HG03558 (cell line): ENCODE measurements around the gene GPR17.

ENCODE experiments used
- ATAC-seq: cut with Tn5 transposase; IDR thresholded peaks from one replicate; pipeline ENCODE4 v1.9.1; 2021; ENCODE audit warnings: moderate number of reproducible peaks; ENCODE audit not compliant: unreplicated experiment; ENCODE audit errors: extremely low read depth

Gene GPR17

GRCh38 chr2:127680706-127681287 lies 34.8 kb downstream of the GPR17 start:
- no peak for ATAC-seq

- ATAC-seq: no peak
Observed at GRCh38 chr2:127681288-127681804, 35.4 kb downstream of the GPR17 start.

GRCh38 chr2:127681976-127682857 lies 36.3 kb downstream of the GPR17 start:
- no peak for ATAC-seq

DNA sequence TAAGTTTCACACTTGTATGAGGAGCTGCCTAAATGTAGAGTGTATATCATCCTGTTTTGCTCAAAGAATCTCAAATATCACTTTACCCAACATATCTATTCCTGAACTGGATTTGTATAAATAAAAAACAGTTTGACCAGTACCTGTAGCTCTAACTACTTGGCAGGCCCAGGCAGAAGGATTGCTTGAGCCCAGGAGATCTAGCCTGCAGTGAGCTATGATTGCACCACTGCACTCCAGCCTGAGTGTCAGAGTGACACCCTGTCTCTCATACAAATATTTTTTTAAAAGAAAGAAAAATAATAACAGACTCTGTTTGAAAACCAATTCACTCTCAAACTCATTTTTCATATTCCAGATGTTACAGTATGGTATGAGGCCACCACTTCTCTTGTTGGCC lies 37.1 kb downstream of the GPR17 start:
- no peak for ATAC-seq

GRCh38 chr2:127683757-127684156 lies 37.8 kb downstream of the GPR17 start:
- no peak for ATAC-seq

DNA sequence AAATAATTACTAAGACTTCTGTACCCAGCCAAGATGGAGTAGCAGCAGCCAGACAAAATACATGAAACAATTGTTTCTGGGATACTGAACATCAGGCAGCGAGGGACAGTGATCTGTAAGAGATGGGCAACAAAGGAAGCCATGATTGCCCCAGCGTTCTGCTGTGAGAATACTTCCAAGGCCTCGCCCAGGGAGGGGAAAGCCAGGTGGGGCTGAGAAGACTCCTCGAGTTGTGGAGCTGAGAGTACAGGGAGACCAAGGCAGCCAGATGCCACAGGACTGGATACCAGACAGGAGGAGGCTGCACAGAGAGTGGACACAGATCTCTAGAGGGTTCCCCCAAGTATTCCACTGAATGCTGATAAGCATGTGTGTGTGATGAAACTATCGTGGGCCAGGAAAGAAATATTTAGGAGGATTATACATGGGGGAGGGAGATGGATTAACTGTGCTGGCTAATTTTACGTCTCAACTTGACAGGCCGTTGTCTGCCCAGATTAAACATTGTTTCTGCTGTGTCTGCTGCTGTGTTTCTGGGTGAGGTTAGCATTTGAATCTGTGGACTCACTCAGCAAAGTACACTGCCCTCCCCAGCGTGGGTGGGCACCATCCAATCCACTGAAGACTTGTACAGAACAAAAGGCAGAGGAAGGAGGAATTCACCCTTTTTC lies 39.6 kb downstream of the GPR17 start:
- ATAC-seq: no peak

DNA sequence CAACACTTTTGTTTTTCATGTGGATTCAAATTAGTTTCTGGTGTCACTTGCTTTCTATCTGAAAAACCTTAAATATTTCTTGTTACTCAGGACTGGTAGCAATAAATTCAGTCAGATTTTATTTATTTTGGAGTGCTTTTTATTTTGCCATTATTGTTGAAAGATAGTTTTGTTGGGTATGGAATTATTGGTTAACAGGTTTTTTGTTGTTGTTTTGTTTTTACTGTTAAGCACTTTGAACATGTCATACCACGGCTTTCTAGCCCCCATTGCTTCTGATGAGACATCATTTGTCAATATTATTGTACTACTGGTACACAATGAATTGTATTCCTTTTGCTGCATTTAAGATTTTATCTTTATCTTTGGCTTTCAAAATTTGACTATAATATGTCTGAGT lies 42.5 kb downstream of the GPR17 start:
- no peak for ATAC-seq

DNA sequence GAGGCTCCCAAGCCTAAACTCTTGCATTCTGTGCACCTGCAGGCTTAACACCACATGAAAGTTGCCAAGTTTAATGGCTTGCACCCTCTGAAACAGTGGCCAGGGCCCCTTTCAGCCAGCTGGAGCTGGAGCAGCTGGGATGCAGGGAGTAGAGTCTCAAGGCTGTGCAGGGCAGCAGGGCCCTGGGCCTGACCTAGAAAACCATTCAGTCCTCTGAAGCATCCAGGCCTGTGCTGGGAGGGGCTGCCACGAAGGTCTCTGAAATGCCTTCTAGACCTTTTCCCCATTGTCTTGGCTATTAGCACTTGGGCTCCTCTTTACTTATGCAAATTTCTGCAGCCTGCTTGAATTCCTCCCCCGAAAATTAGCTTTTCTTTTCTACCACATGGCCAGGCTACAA lies 44.7 kb downstream of the GPR17 start:
- ATAC-seq: no peak

GRCh38 chr2:127694986-127695385 lies 49.0 kb downstream of the GPR17 start:
- ATAC-seq: no peak

GRCh38 chr2:127695491-127696472 lies 49.8 kb downstream of the GPR17 start:
- ATAC-seq: no peak

GRCh38 chr2:127697482-127698180 lies 51.7 kb downstream of the GPR17 start:
- no peak for ATAC-seq

- ATAC-seq: no peak
Observed at GRCh38 chr2:127698553-127699355, 52.8 kb downstream of the GPR17 start.

DNA sequence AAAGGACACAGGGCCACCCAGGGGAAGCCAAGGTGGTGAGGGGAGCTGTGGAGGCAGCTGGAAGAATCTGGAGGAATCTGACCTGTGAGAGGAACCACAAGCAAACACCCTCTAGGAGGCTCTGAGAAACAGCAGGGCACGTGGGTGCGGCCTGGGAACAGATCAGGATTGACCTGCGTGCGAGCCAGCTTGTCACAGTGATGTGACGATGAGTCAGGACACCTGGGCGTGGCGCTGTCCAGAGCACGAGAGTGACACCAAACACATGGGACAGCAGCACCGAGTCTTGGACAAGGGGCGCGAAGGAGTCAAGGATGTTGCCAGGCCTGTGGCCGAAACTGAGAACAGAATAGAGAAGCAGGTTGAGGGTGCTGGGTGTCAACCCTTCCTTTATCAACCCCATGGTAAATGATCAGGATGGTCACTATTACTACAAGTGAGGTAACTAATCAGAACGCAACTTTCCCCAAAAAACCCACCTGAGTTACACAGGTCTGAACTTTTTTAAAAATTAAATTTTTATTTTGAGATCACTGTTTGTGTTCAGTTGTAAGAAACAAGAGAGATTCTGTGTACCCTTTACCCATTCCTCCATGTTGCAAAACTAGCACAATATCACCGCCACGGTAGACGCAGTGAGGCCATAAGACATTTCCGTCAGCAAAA lies 54.7 kb downstream of the GPR17 start:
- peak; percentile 40 for ATAC-seq

DNA sequence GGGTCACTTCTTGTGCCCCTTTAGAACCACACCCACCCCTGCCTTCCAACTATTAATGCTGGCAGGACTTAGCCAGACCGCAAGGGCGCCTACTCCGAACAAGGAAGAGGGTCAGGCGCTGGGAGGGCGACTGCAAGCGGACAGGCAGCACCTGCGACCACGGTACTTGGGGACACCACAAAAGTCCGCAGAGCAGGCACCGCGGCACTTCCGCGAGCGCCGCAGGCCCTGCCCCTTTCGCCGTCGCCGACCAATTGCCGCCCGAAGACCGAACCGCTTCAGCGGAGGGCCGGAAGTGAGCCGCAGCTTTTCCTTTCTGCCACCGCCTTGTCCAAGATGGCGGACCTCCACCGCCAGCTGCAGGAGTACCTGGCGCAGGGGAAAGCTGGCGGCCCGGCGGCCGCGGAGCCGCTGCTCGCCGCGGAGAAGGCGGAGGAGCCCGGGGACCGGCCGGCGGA lies 55.3 kb downstream of the GPR17 start, which contains the start of gene SFT2D3:
Gene SFT2D3 (plus strand): TSS at position 305 of the 458 bp plus-strand sequence. CDS start 32 bp downstream, at position 337.
- peak; percentile 34 for ATAC-seq

GRCh38 chr2:127701651-127702394 lies 55.9 kb downstream of the GPR17 start:
- peak; percentile 31 for ATAC-seq
